Tibial artery (tissue), 4 donors: ENCODE measurements around the gene PNLDC1.

ENCODE experiments used
- DNase-seq, 2 donors: peaks; one replicate each; pipeline ENCODE4 v3.0.0-alpha.2; 2019
- H3K27ac ChIP-seq, 2 donors: fragments of 200-600 bp; sonication (generic) in 1 of 2; 1 replicate in 1 of 2; 2 replicates in 1 of 2; pipeline ENCODE4 v1.5.1; 2018 to 2019; ENCODE audit warnings: mild to moderate bottlenecking in 1 of 2
- H3K27me3 ChIP-seq, 2 donors: fragments of 200-600 bp; sonication (generic) in 1 of 2; one replicate each; pipeline versions ENCODE4 v1.5.1 to v1.6.0; 2016 to 2019
- H3K36me3 ChIP-seq, 3 donors: fragments of 200-600 bp; sonication (generic) in 2 of 3; one replicate each; pipeline ENCODE4 v1.5.1; 2016 to 2019; ENCODE audit warnings: mild to moderate bottlenecking in 2 of 3
- H3K4me1 ChIP-seq, 4 donors: fragments of 200-600 bp; sonication (generic) in 2 of 4; 1 replicate in 3 of 4; 2 replicates in 1 of 4; pipeline ENCODE4 v1.5.1; 2016 to 2019
- H3K4me3 ChIP-seq, 2 donors: fragments of 200-600 bp; sonication (generic) in 1 of 2; 1 replicate in 1 of 2; 2 replicates in 1 of 2; pipeline ENCODE4 v1.5.1; 2018 to 2019; ENCODE audit warnings: mild to moderate bottlenecking in 2 of 2
- H3K9me3 ChIP-seq, 3 donors: fragments of 200-600 bp; sonication (generic) in 1 of 3; one replicate each; pipeline ENCODE4 v1.5.1; 2016 to 2019
- intact Hi-C: fragments of 100-400 bp; cut with DNase I; formaldehyde crosslinking; loops from one replicate; pipeline ENCODE4 v1.15.0; 2023; ENCODE audit warnings: low total_unique reads
- TF ChIP-seq, protein P1 (sequence below), 2 experiments: fragments of 200-600 bp in 1 of 2; fragments of 450-650 bp in 1 of 2; IDR thresholded peaks; one replicate each; pipeline ENCODE4 v1.5.1; 2017 to 2019; ENCODE audit warnings: antibody characterized with exemption in 2 of 2, mild to moderate bottlenecking in 1 of 2, moderate library complexity in 1 of 2

Gene PNLDC1

DNA sequence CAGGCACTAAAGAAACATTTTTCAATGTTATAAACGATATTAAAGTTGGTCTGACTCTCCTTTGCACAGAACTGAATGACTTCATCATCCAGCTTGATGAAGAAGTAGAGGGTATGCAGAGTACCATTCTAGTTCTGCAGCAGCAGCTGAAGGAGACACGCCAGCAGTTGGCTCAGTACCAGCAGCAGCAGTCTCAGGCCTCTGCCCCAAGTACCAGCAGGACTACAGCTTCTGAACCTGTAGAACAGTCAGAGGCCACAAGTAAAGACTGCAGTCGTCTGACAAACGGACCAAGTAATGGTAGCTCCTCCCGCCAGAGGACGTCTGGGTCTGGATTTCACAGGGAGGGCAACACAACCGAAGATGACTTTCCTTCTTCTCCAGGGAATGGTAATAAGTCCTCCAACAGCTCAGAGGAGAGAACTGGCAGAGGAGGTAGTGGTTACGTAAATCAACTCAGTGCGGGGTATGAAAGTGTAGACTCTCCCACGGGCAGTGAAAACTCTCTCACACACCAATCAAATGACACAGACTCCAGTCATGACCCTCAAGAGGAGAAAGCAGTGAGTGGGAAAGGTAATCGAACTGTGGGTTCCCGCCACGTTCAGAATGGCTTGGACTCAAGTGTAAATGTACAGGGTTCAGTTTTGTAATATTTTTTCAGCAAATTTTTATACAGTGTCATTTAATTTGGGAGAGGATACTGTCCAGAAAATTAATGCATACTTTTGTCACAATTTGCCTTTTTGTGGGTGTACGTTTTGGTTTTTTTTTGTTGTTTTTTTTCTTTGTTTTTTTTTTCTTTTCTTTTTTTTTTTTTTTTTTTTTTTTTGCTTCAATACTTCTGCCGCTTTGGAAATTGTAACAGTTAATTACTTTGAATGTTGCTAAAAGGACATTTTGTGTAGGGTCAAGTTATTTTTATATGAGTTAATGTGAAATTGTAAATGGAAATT lies 44.8 kb upstream of the PNLDC1 start:
- peaks cover 44 to 70% (median 51%) of the 10 kb centered on the region in 3 donors for H3K36me3 ChIP-seq
- intact Hi-C loops = no loop called here
- H3K4me3 ChIP-seq = no peak overlapping the region
- H3K27ac ChIP-seq = peak overlapping the region in 1 of 2 donors; percentile 38
- TF ChIP-seq, protein P1, sequence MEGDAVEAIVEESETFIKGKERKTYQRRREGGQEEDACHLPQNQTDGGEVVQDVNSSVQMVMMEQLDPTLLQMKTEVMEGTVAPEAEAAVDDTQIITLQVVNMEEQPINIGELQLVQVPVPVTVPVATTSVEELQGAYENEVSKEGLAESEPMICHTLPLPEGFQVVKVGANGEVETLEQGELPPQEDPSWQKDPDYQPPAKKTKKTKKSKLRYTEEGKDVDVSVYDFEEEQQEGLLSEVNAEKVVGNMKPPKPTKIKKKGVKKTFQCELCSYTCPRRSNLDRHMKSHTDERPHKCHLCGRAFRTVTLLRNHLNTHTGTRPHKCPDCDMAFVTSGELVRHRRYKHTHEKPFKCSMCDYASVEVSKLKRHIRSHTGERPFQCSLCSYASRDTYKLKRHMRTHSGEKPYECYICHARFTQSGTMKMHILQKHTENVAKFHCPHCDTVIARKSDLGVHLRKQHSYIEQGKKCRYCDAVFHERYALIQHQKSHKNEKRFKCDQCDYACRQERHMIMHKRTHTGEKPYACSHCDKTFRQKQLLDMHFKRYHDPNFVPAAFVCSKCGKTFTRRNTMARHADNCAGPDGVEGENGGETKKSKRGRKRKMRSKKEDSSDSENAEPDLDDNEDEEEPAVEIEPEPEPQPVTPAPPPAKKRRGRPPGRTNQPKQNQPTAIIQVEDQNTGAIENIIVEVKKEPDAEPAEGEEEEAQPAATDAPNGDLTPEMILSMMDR (IDR thresholded peaks at IDR 0.05) = no peak
- H3K4me1 ChIP-seq = peaks cover 0 to 14% (median 2%) of the 10 kb centered on the region in 4 donors
- H3K9me3 ChIP-seq = no peaks in the 10 kb centered on the region
- H3K27me3 ChIP-seq = no peaks in the 10 kb centered on the region
- no peak for DNase-seq

DNA sequence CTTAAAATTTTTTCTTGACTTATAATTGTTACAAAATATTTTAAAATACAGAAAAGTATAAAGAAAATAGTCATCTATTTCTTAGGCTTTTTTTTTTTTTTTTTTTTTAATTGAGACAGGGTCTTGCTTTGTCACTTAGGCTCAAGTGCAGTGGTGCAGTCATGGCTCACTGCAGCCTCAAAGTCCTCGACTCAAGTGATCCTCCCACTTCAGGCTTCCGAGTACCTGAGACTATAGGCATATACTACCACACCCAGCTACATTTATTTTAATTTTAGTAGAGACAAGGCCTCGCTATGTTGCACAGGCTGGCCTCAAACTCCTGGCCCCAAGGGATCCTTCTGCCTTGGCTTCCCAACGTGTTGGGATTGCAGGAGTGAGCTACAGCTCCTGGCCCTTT lies 43.6 kb upstream of the PNLDC1 start:
- TF ChIP-seq, protein P1 (IDR thresholded peaks at IDR 0.05) = no peak
- Histone ChIP-seq H3K27ac (no peak overlapping the region), H3K27me3 (no peaks in the 10 kb centered on the region), H3K4me3 (no peak overlapping the region), H3K4me1 (peaks cover 0 to 26% (median 10%) of the 10 kb centered on the region in 4 donors), H3K9me3 (no peaks in the 10 kb centered on the region), H3K36me3 (peaks cover 32 to 64% (median 41%) of the 10 kb centered on the region in 3 donors)
- no peak for DNase-seq
- intact Hi-C loops = no loop called here

DNA sequence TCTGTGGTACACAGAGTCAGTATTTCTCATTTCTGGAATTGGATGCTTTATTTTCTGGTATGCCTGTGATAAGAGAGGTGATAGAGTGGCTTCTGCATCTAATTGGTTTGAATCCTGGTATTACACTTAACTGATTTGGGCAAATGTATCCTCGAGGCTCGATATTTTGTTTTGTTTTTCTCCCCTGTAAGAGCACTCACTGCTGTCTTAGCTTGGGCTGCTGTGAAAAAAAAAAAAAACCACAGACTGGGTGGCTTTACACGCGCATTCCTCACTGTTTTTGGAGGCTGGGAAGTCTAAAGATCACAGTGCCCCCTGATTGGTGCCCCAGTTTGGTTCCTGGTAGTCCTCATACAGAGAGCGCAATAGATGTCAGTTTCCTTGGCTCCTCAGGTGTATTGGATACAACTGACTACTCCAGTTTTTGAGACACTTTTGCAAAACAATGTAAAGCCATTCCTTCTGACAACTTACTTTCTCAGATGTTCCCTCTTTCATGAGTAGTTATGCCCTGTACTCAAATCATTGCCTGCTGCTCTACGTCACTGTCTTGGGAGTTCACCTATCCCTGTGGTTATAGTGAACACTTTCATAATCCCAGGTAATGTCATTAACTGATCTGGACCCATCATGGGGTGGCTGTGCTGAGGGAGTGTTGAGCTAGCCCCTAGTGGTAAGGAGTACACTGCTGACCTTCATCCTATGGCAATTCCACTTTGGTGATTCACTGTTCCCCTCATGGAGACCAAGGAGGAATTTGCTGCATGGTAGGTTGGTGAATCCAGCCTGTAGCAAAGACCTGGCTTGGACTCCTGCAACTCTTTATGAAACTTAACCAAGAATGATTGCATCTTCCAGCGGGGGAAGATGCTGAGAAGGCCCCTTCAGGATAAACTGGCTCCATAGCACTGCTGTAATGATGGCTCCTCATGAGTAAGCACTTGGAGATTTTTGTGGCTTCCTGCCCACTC lies 41.8 kb upstream of the PNLDC1 start:
- Histone ChIP-seq H3K36me3 (peaks cover 17 to 47% (median 26%) of the 10 kb centered on the region in 3 donors), H3K27ac (no peak overlapping the region), H3K4me3 (no peak overlapping the region), H3K27me3 (no peaks in the 10 kb centered on the region), H3K9me3 (no peaks in the 10 kb centered on the region), H3K4me1 (peaks cover 0 to 35% (median 18%) of the 10 kb centered on the region in 4 donors)
- no peak for DNase-seq
- TF ChIP-seq, protein P1 (IDR thresholded peaks at IDR 0.05) = no peak
- intact Hi-C loops = no loop called here

DNA sequence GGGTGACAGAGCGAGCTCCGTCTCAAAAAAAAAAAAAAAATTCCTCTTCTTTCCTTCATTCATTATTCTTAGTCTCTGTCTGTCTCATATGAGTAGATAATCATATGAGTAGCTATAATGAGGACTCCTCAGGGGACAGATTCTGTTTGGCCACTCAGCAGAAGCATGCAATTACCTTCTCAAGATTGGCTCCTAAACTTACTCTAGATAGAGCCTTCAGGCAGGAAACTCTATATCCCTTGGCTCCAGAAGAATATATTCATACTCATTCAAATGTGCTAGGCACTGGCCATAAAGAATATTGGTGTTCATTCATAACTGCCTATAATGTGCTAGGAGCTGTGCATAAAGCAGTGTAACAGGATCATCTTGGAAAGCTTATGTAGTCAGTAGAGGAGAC lies 40.4 kb upstream of the PNLDC1 start:
- TF ChIP-seq, protein P1 (IDR thresholded peaks at IDR 0.05) = no peak
- H3K9me3 ChIP-seq = no peaks in the 10 kb centered on the region
- H3K27me3 ChIP-seq = no peaks in the 10 kb centered on the region
- H3K4me3 ChIP-seq = no peak overlapping the region
- peaks cover 0 to 34% (median 18%) of the 10 kb centered on the region in 4 donors for H3K4me1 ChIP-seq
- H3K27ac ChIP-seq = peak overlapping the region in 1 of 2 donors; percentile 95
- intact Hi-C loops = loop anchor here (2.0 to 5.0 kb wide), 2 partner anchors 32 to 65 kb away; partner anchors contain the start of gene WTAP
- no peak for DNase-seq
- H3K36me3 ChIP-seq = peaks cover 8 to 42% (median 24%) of the 10 kb centered on the region in 3 donors

DNA sequence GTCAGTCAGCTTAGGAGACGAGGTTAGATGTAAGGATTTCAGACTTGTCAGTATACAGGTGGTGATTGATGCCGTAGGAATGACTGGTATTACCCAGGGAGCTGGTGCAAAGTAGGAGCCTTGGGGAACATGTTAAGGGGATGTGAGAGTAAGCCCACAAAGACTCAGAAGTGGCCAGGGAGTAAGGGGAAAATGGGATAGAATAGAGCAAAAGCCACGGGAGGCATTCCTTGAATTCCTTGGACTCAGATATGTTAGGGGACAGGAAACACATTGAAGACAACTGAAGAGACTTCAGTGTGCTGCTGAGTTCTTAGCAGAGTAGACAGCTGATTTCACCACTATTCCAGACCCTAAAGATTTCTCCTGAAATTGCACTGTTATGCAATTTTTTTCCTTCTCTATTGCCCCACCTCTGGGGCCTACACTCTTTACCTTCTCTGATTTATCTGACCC lies 39.4 kb upstream of the PNLDC1 start:
- Histone ChIP-seq H3K9me3 (no peaks in the 10 kb centered on the region), H3K27me3 (no peaks in the 10 kb centered on the region), H3K4me1 (peaks cover 0 to 26% (median 18%) of the 10 kb centered on the region in 4 donors), H3K27ac (peak overlapping the region; percentile 12 to 95), H3K4me3 (peak overlapping the region in 1 of 2 donors; percentile 64), H3K36me3 (peaks cover 0 to 34% (median 16%) of the 10 kb centered on the region in 3 donors)
- intact Hi-C loops = loop anchor here (2.0 to 5.0 kb wide), 2 partner anchors 33 to 66 kb away; partner anchors contain the start of gene WTAP
- TF ChIP-seq, protein P1 (IDR thresholded peaks at IDR 0.05) = no peak
- no peak for DNase-seq
